ENCODE data around the gene LGR4. TPM values are rescaled to one million over a fixed set of nuclear protein-coding genes. Genes with fewer than 3 reads are reported as not detected.

LGR4 gene
- total and polyA plus RNA-seq, 12 donors: 7.3 to 90.4 (median 38.6) TPM

DNA sequence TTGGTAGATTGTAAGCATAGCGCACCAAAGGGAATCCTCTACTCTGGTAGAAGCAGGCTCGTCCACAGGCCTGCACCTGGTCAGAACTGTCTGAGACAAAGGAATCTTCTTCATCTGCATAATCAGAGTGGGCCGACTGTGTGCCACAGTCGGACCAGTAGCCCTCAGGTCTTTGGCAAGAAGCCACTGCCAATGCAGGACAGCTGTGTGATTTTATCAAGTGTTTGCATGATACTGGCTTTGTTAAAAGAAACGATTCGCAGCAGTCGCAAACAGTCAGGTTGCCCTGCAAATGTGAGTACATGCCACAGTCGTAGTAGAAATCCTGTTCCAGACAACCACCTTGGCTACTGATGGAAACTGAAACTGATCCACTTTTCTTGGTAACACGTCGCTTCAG lies 104.7 kb downstream of the LGR4 start:
- no peak for TF ChIP-seq POLR2A (IDR thresholded peaks at IDR 0.05)
- TF ChIP-seq, protein P1, sequence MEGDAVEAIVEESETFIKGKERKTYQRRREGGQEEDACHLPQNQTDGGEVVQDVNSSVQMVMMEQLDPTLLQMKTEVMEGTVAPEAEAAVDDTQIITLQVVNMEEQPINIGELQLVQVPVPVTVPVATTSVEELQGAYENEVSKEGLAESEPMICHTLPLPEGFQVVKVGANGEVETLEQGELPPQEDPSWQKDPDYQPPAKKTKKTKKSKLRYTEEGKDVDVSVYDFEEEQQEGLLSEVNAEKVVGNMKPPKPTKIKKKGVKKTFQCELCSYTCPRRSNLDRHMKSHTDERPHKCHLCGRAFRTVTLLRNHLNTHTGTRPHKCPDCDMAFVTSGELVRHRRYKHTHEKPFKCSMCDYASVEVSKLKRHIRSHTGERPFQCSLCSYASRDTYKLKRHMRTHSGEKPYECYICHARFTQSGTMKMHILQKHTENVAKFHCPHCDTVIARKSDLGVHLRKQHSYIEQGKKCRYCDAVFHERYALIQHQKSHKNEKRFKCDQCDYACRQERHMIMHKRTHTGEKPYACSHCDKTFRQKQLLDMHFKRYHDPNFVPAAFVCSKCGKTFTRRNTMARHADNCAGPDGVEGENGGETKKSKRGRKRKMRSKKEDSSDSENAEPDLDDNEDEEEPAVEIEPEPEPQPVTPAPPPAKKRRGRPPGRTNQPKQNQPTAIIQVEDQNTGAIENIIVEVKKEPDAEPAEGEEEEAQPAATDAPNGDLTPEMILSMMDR (IDR thresholded peaks at IDR 0.05): no peak
- Histone ChIP-seq H3K27me3 (no peaks in the 10 kb centered on the region), H3K27ac (no peak overlapping the region), H3K4me1 (replicated peaks in 1 of 2) (peaks cover 0 to 9% of the 10 kb centered on the region in 2 donors), H3K36me3 (replicated peaks in 1 of 2) (peaks cover 0 to 10% of the 10 kb centered on the region in 2 donors), H3K9me3 (replicated peaks in 1 of 3) (no peaks in the 10 kb centered on the region), H3K4me3 (no peak overlapping the region)
- no peak for DNase-seq
- intact Hi-C loops (cut with DNase I): loop anchor here in 1 of 2 donors (10.0 kb wide), 1 partner anchor 183 kb away; no protein-coding TSS in a partner anchor
- 89 to 93% (median 90%) methylated on average over 10 of the region's 10 CpGs for WGBS, 4 donors

DNA sequence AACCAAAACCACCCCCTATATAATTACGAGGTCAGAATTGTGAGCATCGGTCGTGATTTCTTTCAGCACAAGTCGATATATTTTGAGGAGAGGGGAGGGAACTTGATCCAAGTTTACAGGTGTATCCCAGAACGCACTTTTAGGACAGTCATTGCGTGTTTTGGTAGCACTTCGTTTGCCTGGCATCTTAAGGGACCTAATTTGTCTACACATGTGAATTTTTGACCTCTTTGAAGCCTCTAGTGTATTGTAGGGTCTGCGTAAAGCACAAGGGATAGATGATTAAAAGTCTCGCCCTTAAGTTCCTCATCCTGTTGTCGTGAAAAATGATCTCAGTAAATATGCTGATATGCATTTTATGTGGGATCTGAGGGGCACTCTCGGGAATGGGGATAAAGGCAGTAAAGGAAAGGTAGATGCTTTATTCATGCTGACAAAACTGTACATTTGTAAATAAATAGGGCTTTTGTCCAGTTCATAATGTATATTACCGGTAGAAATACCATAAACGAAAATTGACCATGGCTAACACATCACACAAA lies 108.9 kb downstream of the LGR4 start:
- H3K4me1 ChIP-seq (replicated peaks in 1 of 2): peaks cover 0 to 17% of the 10 kb centered on the region in 2 donors
- DNase-seq: no peak
- peaks cover 0 to 6% of the 10 kb centered on the region in 2 donors for H3K36me3 ChIP-seq (replicated peaks in 1 of 2)
- peak overlapping the region; percentile 4 to 96 (median 50) for H3K4me3 ChIP-seq
- intact Hi-C loops (cut with DNase I): loop anchor here in 1 of 2 donors (10.0 kb wide), 1 partner anchor 179 kb away; no protein-coding TSS in a partner anchor
- H3K27me3 ChIP-seq: no peaks in the 10 kb centered on the region
- 29 to 36% (median 31%) methylated on average over 13 of the region's 13 CpGs for WGBS, 4 donors
- TF ChIP-seq, protein P1 (IDR thresholded peaks at IDR 0.05): no peak
- no peak for TF ChIP-seq POLR2A (IDR thresholded peaks at IDR 0.05)
- H3K9me3 ChIP-seq (replicated peaks in 1 of 3): no peaks in the 10 kb centered on the region
- peak overlapping the region in 2 of 5 donors; percentile 23 to 70 for H3K27ac ChIP-seq

DNA sequence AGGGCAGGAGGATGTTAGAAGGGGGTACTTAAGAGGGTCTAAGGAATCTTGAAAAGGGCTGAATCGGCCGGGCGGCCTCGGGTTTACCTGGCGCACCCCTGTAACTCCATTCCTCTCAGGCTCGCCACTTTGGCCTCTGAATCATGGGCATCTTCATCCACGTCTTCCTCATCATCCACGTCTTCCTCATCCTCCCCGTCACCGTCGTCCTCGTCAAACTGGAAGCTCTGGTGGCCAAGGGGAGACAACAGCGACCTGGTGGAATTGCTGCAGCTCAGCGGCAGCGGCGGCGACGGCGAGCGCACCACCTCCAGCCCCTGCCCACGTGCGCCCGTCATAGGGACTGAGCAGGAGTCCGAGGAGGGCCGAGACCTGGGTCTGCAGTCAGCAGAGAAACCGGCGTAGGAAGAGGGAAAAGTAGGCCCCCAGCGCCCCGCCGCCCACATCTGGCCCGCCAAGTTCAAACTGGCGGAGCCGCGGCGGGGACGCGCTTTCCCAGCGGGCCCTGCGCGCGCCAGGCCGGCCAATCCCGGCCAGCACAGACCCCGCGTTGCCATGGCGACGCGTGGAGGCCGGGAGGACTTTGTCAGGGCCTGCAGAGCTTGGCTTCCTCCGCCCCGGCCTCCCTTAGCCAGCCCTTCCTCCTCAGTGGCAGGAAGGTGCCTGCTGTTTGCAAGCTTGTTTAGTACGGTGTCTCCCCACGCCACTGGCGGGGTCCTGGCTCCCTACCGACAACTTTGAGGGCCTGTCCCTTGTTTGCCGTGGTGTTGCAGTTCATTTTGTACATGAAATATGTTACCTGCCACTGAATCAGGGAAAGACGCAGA lies 109.6 kb downstream of the LGR4 start, which contains the start of gene CCDC34:
Gene CCDC34 (minus strand): TSS at position 467 of the 827 bp plus-strand sequence. CDS start 21 bp downstream, at position 446.
- no peaks in the 10 kb centered on the region for H3K9me3 ChIP-seq (replicated peaks in 1 of 3)
- 0 to 1% (median 0%) methylated on average over 31 to 57 of the region's 57 CpGs for WGBS, 4 donors
- H3K27ac ChIP-seq: peak within 1 kb of the TSS in 2 of 5 donors; percentile 23 to 70
- DNase-seq: peak; percentile 90 to 95 (median 92)
- intact Hi-C loops (cut with DNase I): loop anchor here in 1 of 2 donors (10.0 kb wide), 1 partner anchor 178 kb away; no protein-coding TSS in a partner anchor
- H3K4me3 ChIP-seq: peak within 1 kb of the TSS; percentile 46 to 96 (median 64)
- H3K36me3 ChIP-seq (replicated peaks in 1 of 2): peaks cover 0 to 4% of the 10 kb centered on the region in 2 donors
- H3K4me1 ChIP-seq (replicated peaks in 1 of 2): peaks cover 0 to 17% of the 10 kb centered on the region in 2 donors
- peak in 1 of 2 donors; percentile 38 for TF ChIP-seq POLR2A (IDR thresholded peaks at IDR 0.05)
- TF ChIP-seq, protein P1 (IDR thresholded peaks at IDR 0.05): no peak
- H3K27me3 ChIP-seq: no peaks in the 10 kb centered on the region
